SJSA1 (cell line): ENCODE results near the gene TNFAIP8L2. TPM values are rescaled to one million over a fixed set of nuclear protein-coding genes. Genes with fewer than 3 reads are reported as not detected.

Experiments used
- DNase-seq, 2 experiments: peaks; one replicate each; pipeline ENCODE4 v3.0.0-alpha.2; 2015 to 2020; ENCODE audit warnings: low spot score in 2 of 2, low read depth in 1 of 2
- H3K27ac ChIP-seq: fragments of 250-450 bp; sonication (Bioruptor Pico); 2 replicates; pipeline ENCODE4 v1.5.1; 2020; ENCODE audit warnings: mild to moderate bottlenecking, moderate library complexity
- H3K27me3 ChIP-seq: fragments of 250-450 bp; sonication (Bioruptor Pico); replicated peaks from 2 replicates; pipeline ENCODE4 v1.5.1; 2020; ENCODE audit warnings: mild to moderate bottlenecking, moderate library complexity
- H3K36me3 ChIP-seq: fragments of 250-450 bp; sonication (Bioruptor Pico); 2 replicates; pipeline ENCODE4 v1.5.1; 2020; ENCODE audit warnings: mild to moderate bottlenecking
- H3K4me1 ChIP-seq: fragments of 250-450 bp; sonication (Bioruptor Pico); replicated peaks from 2 replicates; pipeline ENCODE4 v1.6.1; 2021; ENCODE audit warnings: mild to moderate bottlenecking
- H3K4me3 ChIP-seq: fragments of 250-450 bp; sonication (Bioruptor Pico); 2 replicates; pipeline ENCODE4 v1.5.1; 2020; ENCODE audit warnings: mild to moderate bottlenecking
- H3K9me3 ChIP-seq: fragments of 250-450 bp; sonication (Bioruptor Pico); replicated peaks from 2 replicates; pipeline ENCODE4 v1.5.1; 2020; ENCODE audit warnings: mild to moderate bottlenecking
- total RNA-seq: library from RNA; depleted of rRNA; stranded (reverse); fragments of >200 nt; shearing (Covaris generic); gene quantifications from 2 replicates; pipeline ENCODE4 v1.2.3, GENCODE V29; 2014

The TNFAIP8L2 gene
- total RNA-seq, 1 experiment from 2014 or later: not detected

- Histone ChIP-seq H3K36me3 (peaks cover 41% of the 10 kb centered on the region), H3K27ac (no peak overlapping the region), H3K4me1 (no peaks in the 10 kb centered on the region), H3K9me3 (no peaks in the 10 kb centered on the region), H3K4me3 (no peak overlapping the region), H3K27me3 (no peaks in the 10 kb centered on the region)
- DNase-seq: no peak
Measured at GRCh38 chr1:151158326-151158725, 1.9 kb downstream of the TNFAIP8L2 start.

- H3K4me1 ChIP-seq: no peaks in the 10 kb centered on the region
- peaks cover 41% of the 10 kb centered on the region for H3K36me3 ChIP-seq
Measured at GRCh38 chr1:151158751-151159251, 2.4 kb downstream of the TNFAIP8L2 start.

DNA sequence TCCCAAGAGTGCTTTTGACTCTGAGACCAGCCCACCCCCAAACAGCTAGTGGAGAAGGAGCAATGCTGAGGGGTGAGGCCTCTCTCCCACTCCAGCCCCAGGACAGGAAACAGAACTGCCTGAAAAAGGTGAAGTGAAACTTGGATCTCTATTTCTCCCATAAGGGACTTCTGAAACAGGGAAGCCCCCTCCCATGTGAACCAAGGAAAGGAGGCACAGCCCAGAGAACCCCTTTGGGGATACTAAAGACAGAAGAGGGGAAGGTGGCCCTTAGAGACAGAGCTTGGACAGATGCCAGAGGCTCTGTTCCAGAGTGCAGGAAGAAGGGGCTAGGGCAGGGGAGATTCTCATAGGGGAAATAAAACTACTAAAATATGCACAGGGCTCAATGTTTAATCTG lies 2.9 kb downstream of the TNFAIP8L2 start:
- Histone ChIP-seq H3K27me3 (no peaks in the 10 kb centered on the region), H3K4me1 (peaks cover 3% of the 10 kb centered on the region), H3K9me3 (no peaks in the 10 kb centered on the region), H3K4me3 (no peak overlapping the region), H3K36me3 (peaks cover 45% of the 10 kb centered on the region), H3K27ac (no peak overlapping the region)
- no peak for DNase-seq

More at GRCh38 chr1:151158751-151159251, 2.4 kb downstream of the TNFAIP8L2 start:
- no peaks in the 10 kb centered on the region for H3K9me3 ChIP-seq
- no peak for DNase-seq
- no peak overlapping the region for H3K27ac ChIP-seq
- H3K4me3 ChIP-seq: no peak overlapping the region
- H3K27me3 ChIP-seq: no peaks in the 10 kb centered on the region

GRCh38 chr1:151164732-151165280 lies 8.4 kb downstream of the TNFAIP8L2 start:
- Histone ChIP-seq H3K4me3 (peak overlapping the region; percentile 51), H3K27ac (no peak overlapping the region), H3K9me3 (no peaks in the 10 kb centered on the region), H3K27me3 (no peaks in the 10 kb centered on the region), H3K36me3 (peaks cover 50% of the 10 kb centered on the region), H3K4me1 (peaks cover 19% of the 10 kb centered on the region)
- no peak for DNase-seq

DNA sequence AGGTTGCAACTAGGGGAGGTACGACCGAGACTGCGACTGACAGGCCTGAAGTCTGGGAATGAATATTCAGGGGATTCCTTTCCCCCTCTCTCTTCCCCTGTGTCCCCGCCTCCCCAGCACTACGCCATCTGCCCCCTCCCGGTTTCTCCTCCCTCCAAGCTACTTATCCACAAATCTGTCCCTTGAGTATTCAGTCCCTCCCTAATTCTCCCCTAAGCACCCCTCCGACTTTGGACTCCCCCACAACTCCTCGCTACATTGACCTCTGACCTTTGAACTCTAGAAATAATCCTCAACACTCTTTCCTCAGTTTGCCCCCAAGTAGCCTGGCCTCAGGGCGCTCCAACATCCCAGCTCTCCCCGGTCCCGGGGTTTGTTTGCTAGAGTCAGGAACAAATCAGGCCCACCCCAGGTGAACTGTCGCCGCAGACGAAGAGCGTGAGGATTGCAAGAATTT lies 8.9 kb downstream of the TNFAIP8L2 start:
- no peak for DNase-seq
- Histone ChIP-seq H3K4me1 (peaks cover 19% of the 10 kb centered on the region), H3K4me3 (peak overlapping the region; percentile 51), H3K9me3 (no peaks in the 10 kb centered on the region), H3K27ac (peak overlapping the region; percentile 25; the same call in 1 of the 2 replicates), H3K27me3 (no peaks in the 10 kb centered on the region), H3K36me3 (peaks cover 53% of the 10 kb centered on the region)

GRCh38 chr1:151165738-151166504 lies 9.5 kb downstream of the TNFAIP8L2 start, which contains the start of the genes LYSMD1 and SCNM1:
LYSMD1 (minus strand) TSS chr1:151165902; CDS start chr1:151165258, 644 bp downstream.
SCNM1 (plus strand) TSS chr1:151166144; CDS start chr1:151166153, 9 bp downstream.
- H3K36me3 ChIP-seq: peaks cover 53% of the 10 kb centered on the region
- peak within 1 kb of the TSS; percentile 36 for H3K27ac ChIP-seq
- peak within 1 kb of the TSS; percentile 51 for H3K4me3 ChIP-seq
- DNase-seq: peak; percentile 97 to 98
- peaks cover 19% of the 10 kb centered on the region for H3K4me1 ChIP-seq
- no peaks in the 10 kb centered on the region for H3K27me3 ChIP-seq
- no peaks in the 10 kb centered on the region for H3K9me3 ChIP-seq

GRCh38 chr1:151166505-151166956 lies 10.1 kb downstream of the TNFAIP8L2 start:
- Histone ChIP-seq H3K4me3 (peak overlapping the region; percentile 51), H3K36me3 (peaks cover 47% of the 10 kb centered on the region), H3K27me3 (no peaks in the 10 kb centered on the region), H3K4me1 (peaks cover 19% of the 10 kb centered on the region), H3K9me3 (no peaks in the 10 kb centered on the region), H3K27ac (peak overlapping the region; percentile 36)
- DNase-seq: peak in 1 of 2 experiments; percentile 77

- H3K27ac ChIP-seq: no peak overlapping the region
Measured at GRCh38 chr1:151167116-151167515, 10.7 kb downstream of the TNFAIP8L2 start.

GRCh38 chr1:151171190-151171589 lies 14.7 kb downstream of the TNFAIP8L2 start:
- H3K27me3 ChIP-seq: no peaks in the 10 kb centered on the region
- H3K4me3 ChIP-seq: no peak overlapping the region
- no peak overlapping the region for H3K27ac ChIP-seq
- DNase-seq: no peak
- H3K36me3 ChIP-seq: peaks cover 56% of the 10 kb centered on the region
- no peaks in the 10 kb centered on the region for H3K9me3 ChIP-seq
- H3K4me1 ChIP-seq: peaks cover 9% of the 10 kb centered on the region

More at GRCh38 chr1:151167116-151167515, 10.7 kb downstream of the TNFAIP8L2 start:
- Histone ChIP-seq H3K27me3 (no peaks in the 10 kb centered on the region), H3K36me3 (peaks cover 45% of the 10 kb centered on the region), H3K9me3 (no peaks in the 10 kb centered on the region), H3K4me3 (peak overlapping the region; percentile 51), H3K4me1 (peaks cover 19% of the 10 kb centered on the region)
- DNase-seq: no peak

GRCh38 chr1:151175041-151175741 lies 18.7 kb downstream of the TNFAIP8L2 start:
- no peaks in the 10 kb centered on the region for H3K4me1 ChIP-seq
- H3K9me3 ChIP-seq: no peaks in the 10 kb centered on the region
- no peaks in the 10 kb centered on the region for H3K27me3 ChIP-seq
- no peak overlapping the region for H3K27ac ChIP-seq
- no peak for DNase-seq
- no peak overlapping the region for H3K4me3 ChIP-seq
- peaks cover 57% of the 10 kb centered on the region for H3K36me3 ChIP-seq

DNA sequence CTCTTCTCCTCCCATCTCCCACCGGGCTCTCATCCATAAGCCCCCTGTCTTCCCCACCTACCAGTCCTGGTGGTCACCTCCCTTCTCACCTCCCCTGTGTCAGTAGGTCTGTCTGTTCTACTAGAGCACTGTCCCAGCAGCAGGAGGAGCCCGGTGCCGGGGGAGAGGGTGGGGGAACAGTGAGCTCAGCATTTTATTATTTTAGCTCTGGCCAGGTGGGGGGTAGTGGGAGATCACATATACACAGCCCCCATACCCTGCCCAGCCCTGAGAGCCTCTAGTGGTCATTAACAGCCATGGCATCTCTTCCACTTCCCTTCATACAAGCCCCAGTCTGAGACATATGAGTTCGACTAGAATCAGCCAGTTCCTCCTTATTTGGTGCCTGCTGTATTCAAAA lies 19.4 kb downstream of the TNFAIP8L2 start, which contains the start of gene TMOD4:
Gene TMOD4, minus strand, starts transcription at position 119 of the 400 bp plus-strand sequence. CDS start 1,106 bp downstream, outside the sequence.
- H3K27ac ChIP-seq: no peak within 1 kb of the TSS
- H3K36me3 ChIP-seq: peaks cover 56% of the 10 kb centered on the region
- no peaks in the 10 kb centered on the region for H3K27me3 ChIP-seq
- H3K9me3 ChIP-seq: no peaks in the 10 kb centered on the region
- H3K4me1 ChIP-seq: no peaks in the 10 kb centered on the region
- DNase-seq: no peak
- no peak within 1 kb of the TSS for H3K4me3 ChIP-seq

DNA sequence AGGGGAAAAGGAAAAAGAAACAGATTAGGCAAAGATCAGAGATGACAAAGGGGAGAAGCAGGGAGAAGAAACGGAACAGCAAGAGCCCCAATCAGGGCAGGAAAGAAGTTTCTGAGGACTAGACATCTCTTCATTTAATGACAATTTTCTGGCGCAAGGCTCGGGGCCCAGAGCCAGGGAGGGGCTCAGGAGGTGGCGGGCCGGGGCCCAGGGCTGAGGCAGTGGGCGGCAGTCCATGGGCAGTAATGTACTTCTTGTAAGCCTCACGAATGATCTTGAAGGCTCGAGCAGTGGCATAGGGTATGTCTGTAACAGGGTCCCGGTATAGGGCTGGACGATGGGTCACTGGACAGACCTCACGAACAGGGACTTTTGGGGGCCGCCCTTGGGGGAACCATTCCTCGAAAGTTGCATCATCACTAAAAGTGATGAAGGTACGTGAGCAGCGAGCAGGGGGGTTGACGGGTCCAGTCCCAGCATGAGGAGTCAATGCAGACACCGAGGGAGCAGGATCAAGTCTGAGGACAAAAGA lies 20.1 kb downstream of the TNFAIP8L2 start:
- Histone ChIP-seq H3K4me3 (no peak overlapping the region), H3K36me3 (peaks cover 61% of the 10 kb centered on the region), H3K4me1 (no peaks in the 10 kb centered on the region), H3K27ac (no peak overlapping the region), H3K9me3 (no peaks in the 10 kb centered on the region), H3K27me3 (no peaks in the 10 kb centered on the region)
- no peak for DNase-seq

DNA sequence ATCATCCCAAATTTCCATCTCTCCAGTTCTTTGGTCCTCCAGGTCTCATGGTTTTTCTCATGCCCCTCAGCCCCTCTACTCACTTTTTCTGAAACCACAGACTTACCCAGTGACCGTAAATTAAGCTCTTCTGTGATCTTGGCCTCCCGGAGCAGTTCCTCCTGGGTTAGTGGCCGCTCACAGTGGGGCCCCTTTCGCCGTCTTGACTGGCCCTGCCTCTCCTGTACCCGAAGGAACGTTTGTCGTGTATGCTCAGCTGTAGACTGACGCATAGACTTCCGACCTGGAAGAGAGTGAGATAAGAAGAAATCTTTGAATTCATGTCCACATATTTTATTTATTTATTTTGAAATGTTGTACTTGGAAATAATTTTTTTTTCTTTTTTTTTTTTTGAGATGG lies 27.8 kb downstream of the TNFAIP8L2 start:
- Histone ChIP-seq H3K27ac (no peak overlapping the region), H3K4me1 (0 out of 2 replicates have a peak, but pooled peaks cover 9% of the 10 kb centered on the region), H3K4me3 (no peak overlapping the region), H3K9me3 (no peaks in the 10 kb centered on the region), H3K27me3 (no peaks in the 10 kb centered on the region), H3K36me3 (peaks cover 61% of the 10 kb centered on the region)
- no peak for DNase-seq
